H1 (cell line): ENCODE results near the gene RPTOR. TPM values are rescaled to one million over a fixed set of nuclear protein-coding genes. Genes with fewer than 3 reads are reported as not detected.

Source experiments
- CTCF ChIA-PET: fragments of 300-600 bp; sonication (Branson Sonifier 250); formaldehyde crosslinking; loops from one replicate; lab custom pipeline; 2021; ENCODE audit not compliant: partially characterized antibody; lab: Charles Lee
- POLR2A ChIA-PET: fragments of 300-600 bp; sonication (Branson Sonifier 250); formaldehyde crosslinking; loops from one replicate; lab custom pipeline; 2021; ENCODE audit warnings: inconsistent platforms; ENCODE audit not compliant: partially characterized antibody; lab: Charles Lee
- DNase-seq, 2 experiments: peaks; one replicate each; pipeline versions ENCODE4 v3.0.0 to v3.0.0-alpha.2; 2010 to 2022; ENCODE audit warnings: low spot score in 2 of 2, low read depth in 1 of 2, mixed read lengths in 1 of 2
- FAIRE-seq: peaks from 2 replicates; lab custom pipeline; 2011; peaks lifted over from hg19 to GRCh38; lab: Jason Lieb, UNC
- H2AFZ ChIP-seq: 2 replicates; pipeline ENCODE4 v1.8.1; 2012; ENCODE audit warnings: low read length, inconsistent platforms
- H2AK5ac ChIP-seq: 2 replicates; pipeline ENCODE4 v1.6.1; 2013; ENCODE audit warnings: low read depth, low read length
- H2BK120ac ChIP-seq: replicated peaks from 2 replicates; pipeline ENCODE3; 2013; ENCODE audit warnings: low read depth, low read length, inconsistent platforms
- H2BK12ac ChIP-seq: 2 replicates; pipeline ENCODE4 v1.6.1; 2013; ENCODE audit warnings: low read depth, low read length
- H2BK15ac ChIP-seq: 2 replicates; pipeline ENCODE4 v1.6.1; 2013; ENCODE audit warnings: low read length
- H2BK20ac ChIP-seq: 2 replicates; pipeline ENCODE4 v1.6.1; 2013; ENCODE audit warnings: low read length
- H2BK5ac ChIP-seq: 2 replicates; pipeline ENCODE4 v1.6.1; 2013; ENCODE audit warnings: low read depth, low read length
- H3K14ac ChIP-seq: 2 replicates; pipeline ENCODE4 v1.6.1; 2013; ENCODE audit warnings: inconsistent platforms; ENCODE audit not compliant: insufficient read length
- H3K18ac ChIP-seq: 2 replicates; pipeline ENCODE4 v1.6.1; 2013; ENCODE audit warnings: low read length; ENCODE audit errors: extremely low read depth
- H3K23ac ChIP-seq: 2 replicates; pipeline ENCODE4 v1.6.1; 2013; ENCODE audit warnings: inconsistent platforms; ENCODE audit not compliant: insufficient read length
- H3K23me2 ChIP-seq: 2 replicates; pipeline ENCODE4 v1.6.1; 2013; ENCODE audit warnings: low read depth, low read length
- H3K27ac ChIP-seq: 2 replicates; pipeline ENCODE4 v1.6.1; 2011; ENCODE audit warnings: low read depth, low read length, inconsistent platforms
- H3K27me3 ChIP-seq, 4 experiments: replicated peaks in 1 of 4; 1 replicate in 1 of 4; 2 replicates in 3 of 4; pipeline versions ENCODE4 v1.6.1 to v1.8.1; 2011 to 2013; ENCODE audit warnings: low read length in 3 of 4, mild to moderate bottlenecking in 3 of 4, inconsistent platforms in 2 of 4, mixed read lengths in 2 of 4, moderate library complexity in 1 of 4; ENCODE audit not compliant: control insufficient read depth in 3 of 4, insufficient read depth in 3 of 4; ENCODE audit errors: extremely low read depth in 1 of 4
- H3K36me3 ChIP-seq, 4 experiments: 2 replicates each; pipeline versions ENCODE4 v1.6.1 to v1.8.1; 2011 to 2013; ENCODE audit warnings: mild to moderate bottlenecking in 4 of 4, low read length in 3 of 4, moderate library complexity in 2 of 4, control low read depth in 1 of 4, inconsistent platforms in 1 of 4; ENCODE audit not compliant: insufficient read depth in 4 of 4, control insufficient read depth in 2 of 4
- H3K4ac ChIP-seq: replicated peaks from 2 replicates; pipeline ENCODE3; 2013; ENCODE audit warnings: low read length, low read depth, mixed read lengths, inconsistent platforms; ENCODE audit not compliant: insufficient read length
- H3K4me1 ChIP-seq, 4 experiments: replicated peaks in 1 of 4; 1 replicate in 1 of 4; 2 replicates in 3 of 4; pipeline versions ENCODE4 v1.6.1 to v1.8.1; 2011 to 2013; ENCODE audit warnings: low read length in 3 of 4, inconsistent platforms in 2 of 4, mixed read lengths in 1 of 4; ENCODE audit not compliant: insufficient read depth in 4 of 4, control insufficient read depth in 3 of 4
- H3K4me2 ChIP-seq, 2 experiments: 2 replicates each; pipeline versions ENCODE4 v1.6.1 to v1.8.1; 2011 to 2013; ENCODE audit warnings: low read depth in 2 of 2, low read length in 2 of 2, control low read depth in 1 of 2, inconsistent platforms in 1 of 2, mild to moderate bottlenecking in 1 of 2; ENCODE audit not compliant: insufficient read depth in 1 of 2
- H3K4me3 ChIP-seq, 4 experiments: fragments of 200-600, 300-600 bp in 1 of 4; sonication (generic), shearing (Covaris generic), sonication (Bioruptor Twin) in 1 of 4; 2 replicates each; pipeline versions ENCODE4 v1.5.1 to v1.8.1; 2011 to 2016; ENCODE audit warnings: low read length in 4 of 4, low read depth in 3 of 4, control low read depth in 2 of 4, inconsistent platforms in 2 of 4, mild to moderate bottlenecking in 2 of 4, mixed read lengths in 1 of 4, moderate library complexity in 1 of 4; ENCODE audit not compliant: insufficient read depth in 2 of 4; ENCODE audit errors: extremely low read depth in 1 of 4
- H3K56ac ChIP-seq: replicated peaks from 2 replicates; pipeline ENCODE3; 2013; ENCODE audit warnings: low read depth, mild to moderate bottlenecking, mixed read lengths, low read length, inconsistent platforms; ENCODE audit not compliant: insufficient read length
- H3K79me1 ChIP-seq: 2 replicates; pipeline ENCODE4 v1.6.1; 2013; ENCODE audit warnings: low read depth, low read length, control low read depth
- H3K79me2 ChIP-seq, 2 experiments: 2 replicates each; pipeline versions ENCODE4 v1.6.1 to v1.8.1; 2012 to 2013; ENCODE audit warnings: low read length in 2 of 2, mild to moderate bottlenecking in 2 of 2, inconsistent platforms in 1 of 2; ENCODE audit not compliant: insufficient read depth in 2 of 2, control insufficient read depth in 1 of 2
- H3K9ac ChIP-seq, 4 experiments: replicated peaks in 1 of 4; 1 replicate in 1 of 4; 2 replicates in 3 of 4; pipeline versions ENCODE4 v1.6.1 to v1.8.1; 2011 to 2013; ENCODE audit warnings: low read depth in 3 of 4, low read length in 3 of 4, control low read depth in 2 of 4, mild to moderate bottlenecking in 2 of 4, moderate library complexity in 2 of 4, inconsistent platforms in 1 of 4; ENCODE audit errors: extremely low read depth in 1 of 4
- H3K9me3 ChIP-seq, 2 experiments: 2 replicates each; pipeline versions ENCODE4 v1.6.1 to v1.8.1; 2012 to 2013; ENCODE audit warnings: mild to moderate bottlenecking in 2 of 2, moderate library complexity in 2 of 2, control low read depth in 1 of 2, inconsistent platforms in 1 of 2, low read depth in 1 of 2, low read length in 1 of 2, mixed read lengths in 1 of 2; ENCODE audit not compliant: insufficient read depth in 2 of 2
- H4K20me1 ChIP-seq, 2 experiments: replicated peaks in 1 of 2; 2 replicates each; pipeline versions ENCODE3 to v1.8.1; 2011 to 2013; ENCODE audit warnings: inconsistent platforms in 2 of 2, low read length in 2 of 2, mild to moderate bottlenecking in 1 of 2; ENCODE audit not compliant: insufficient read depth in 2 of 2, control insufficient read depth in 1 of 2
- H4K5ac ChIP-seq: 2 replicates; pipeline ENCODE4 v1.6.1; 2013; ENCODE audit warnings: low read length, low read depth, mixed read lengths, inconsistent platforms; ENCODE audit not compliant: insufficient read length
- H4K8ac ChIP-seq: 2 replicates; pipeline ENCODE4 v1.8.0; 2013; ENCODE audit warnings: mild to moderate bottlenecking, moderate library complexity, low read length, inconsistent platforms; ENCODE audit not compliant: insufficient read depth; ENCODE audit errors: extremely low read depth
- H4K91ac ChIP-seq: replicated peaks from 2 replicates; pipeline ENCODE3; 2013; ENCODE audit warnings: low read length, mixed read lengths, inconsistent platforms; ENCODE audit not compliant: insufficient read length
- SP4 ChIP-seq: IDR thresholded peaks from 2 replicates; pipeline ENCODE4 v1.6.1; 2012; ENCODE audit warnings: low read length, inconsistent platforms
- WGBS, 2 experiments: shearing (Covaris generic) in 1 of 2; methylation state at CpG; one replicate each; pipeline versions ENCODE4 v1.1.6 to v1.1.7; 2013 to 2015; ENCODE audit warnings: low lambda C conversion rate in 2 of 2, mixed read lengths in 2 of 2, inconsistent platforms in 1 of 2, low coverage in 1 of 2, missing lambda C conversion rate in 1 of 2; ENCODE audit not compliant: insufficient replicate concordance in 2 of 2, insufficient coverage in 1 of 2, insufficient read length in 1 of 2; ENCODE audit errors: extremely low coverage in 1 of 2, missing lambda C conversion rate in 1 of 2; 5-methylcytosine and 5-hydroxymethylcytosine counted together
- polyA plus RNA-seq, 7 experiments: library from polyadenylated mRNA; depleted of rRNA in 3 of 7; stranded (reverse) in 5 of 7; unstranded in 2 of 7; fragments of >200 nt in 5 of 7; fragments of 200-250 nt in 2 of 7; gene quantifications; 1 replicate in 5 of 7; 2 replicates in 1 of 7; 4 replicates in 1 of 7; pipeline versions ENCODE4 v1.2.1 to v1.2.3, GENCODE V29; 2011 to 2013; ENCODE audit warnings: missing spikeins in 2 of 7, mixed read lengths in 2 of 7
- total RNA-seq: library from RNA; stranded (reverse); fragmentation: NEBNext Ultra II Directional; extraction: Animal tissue kit (Norgen Biotek cat#: 25700); gene quantifications from 2 replicates; pipeline ENCODE4 v1.2.1, GENCODE V29; 2021

The RPTOR gene
- total and polyA plus RNA-seq, 2 of the 8 experiments (the other 6 are each of a cell fraction or from before 2014, with no cell fraction given) = 6.9 to 28.7 TPM

DNA sequence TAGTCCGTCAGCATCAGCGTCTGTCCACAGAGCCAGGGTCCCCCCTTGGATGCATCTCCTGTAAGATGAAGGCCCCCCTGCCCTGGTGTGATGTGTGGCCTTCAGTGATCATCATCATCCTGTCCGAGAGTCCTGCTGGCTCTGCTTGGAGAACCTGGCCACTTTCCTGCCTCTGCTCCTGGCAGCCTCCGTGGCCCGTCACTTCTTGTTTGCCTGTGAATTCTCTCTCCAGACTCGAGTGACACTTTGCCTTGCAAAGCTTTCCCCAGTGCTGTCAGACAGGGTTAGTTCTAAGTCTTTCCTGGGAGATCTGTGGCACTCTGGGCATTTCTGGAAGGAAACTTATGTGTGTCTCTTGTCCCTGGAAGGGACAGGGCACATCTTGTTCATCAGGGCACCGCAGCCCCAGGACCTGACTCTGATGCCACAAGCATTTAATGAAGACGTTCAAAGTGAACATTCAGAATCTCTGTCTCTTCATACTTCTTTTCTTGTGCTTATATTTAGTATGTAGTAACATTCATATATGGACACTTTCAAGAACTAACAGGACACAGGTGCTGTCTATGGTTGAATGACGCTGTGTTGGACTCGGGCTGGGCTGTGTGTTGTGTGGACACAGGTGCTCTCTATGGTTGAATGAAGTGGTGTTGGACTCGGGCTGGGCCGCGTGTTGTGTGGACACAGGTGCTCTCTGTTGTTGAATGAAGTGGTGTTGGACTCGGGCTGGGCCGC is 68.5 kb downstream of the RPTOR start:
- ChIA-PET CTCF (no interaction called here), POLR2A (no interaction called here)
- Histone ChIP-seq H3K4me3 (no peak overlapping the region), H2BK12ac (no peak overlapping the region), H4K5ac (no peak overlapping the region), H3K23ac (no peak overlapping the region), H2BK15ac (no peak overlapping the region), H3K9ac (no peak overlapping the region), H3K18ac (no peak overlapping the region), H3K27me3 (no peaks in the 10 kb centered on the region), H4K20me1 (peaks cover 9 to 16% of the 10 kb centered on the region in 2 experiments), H3K27ac (no peak overlapping the region), H2AFZ (no peak overlapping the region), H2BK5ac (no peak overlapping the region), H3K4me1 (no peaks in the 10 kb centered on the region; a peak in 1 of 7 replicates), H3K14ac (no peak overlapping the region), H3K79me1 (peaks cover 18% of the 10 kb centered on the region), H3K4me2 (no peak overlapping the region), H3K36me3 (no peaks in the 10 kb centered on the region), H3K4ac (no peak overlapping the region), H3K23me2 (no peaks in the 10 kb centered on the region), H2AK5ac (no peak overlapping the region), H3K79me2 (peaks cover 0 to 45% of the 10 kb centered on the region in 2 experiments), H2BK120ac (no peak overlapping the region), H3K56ac (no peak overlapping the region), H4K8ac (no peak overlapping the region), H3K9me3 (no peaks in the 10 kb centered on the region), H4K91ac (no peak overlapping the region), H2BK20ac (no peak overlapping the region)
- 91% methylated on average over 15 of the region's 15 CpGs; no CpG with 5 or more reads in 1 of the 2 experiments for WGBS, 2 experiments
- FAIRE-seq (no peak), DNase-seq (no peak)
- TF ChIP-seq SP4 = no peak
